ENCODE measurements around the gene EPHB1. TPM values are rescaled to one million over a fixed set of nuclear protein-coding genes. Genes with fewer than 3 reads are reported as not detected.

EPHB1 gene
- total RNA-seq, 4 donors from 2014 or later: 0.30 to 5.3 (median 2.6) TPM

DNA sequence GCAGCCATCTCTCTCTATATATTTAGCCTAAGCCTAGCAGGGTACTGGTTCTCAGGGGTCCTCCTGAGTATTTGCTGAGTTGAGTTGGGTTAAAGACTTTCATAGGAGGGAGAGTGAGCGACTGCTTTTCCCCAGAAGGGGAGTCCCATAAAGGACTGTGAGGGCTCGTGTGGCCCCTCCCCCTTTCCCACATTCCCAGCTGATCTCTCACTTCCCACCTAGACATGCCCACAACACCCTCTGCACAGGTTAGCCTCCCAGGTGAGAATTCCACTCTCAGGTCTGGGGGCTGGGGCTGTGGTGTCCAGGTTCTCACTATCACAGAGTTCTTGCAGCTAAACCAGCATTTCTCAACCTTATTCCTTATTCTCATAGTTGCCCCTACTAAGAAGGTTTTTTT, 15.8 kb downstream of the EPHB1 start:
- 65 to 81% methylated on average over 2 of the region's 2 CpGs for WGBS, 2 donors
- H3K36me3 ChIP-seq: no peaks in the 10 kb centered on the region
- H3K4me1 ChIP-seq: no peaks in the 10 kb centered on the region
- no peak overlapping the region for H3K27ac ChIP-seq
- no peaks in the 10 kb centered on the region for H3K9me3 ChIP-seq
- DNase-seq (ENCODE audit: low spot score in 2 of 2): no peak
- no peak overlapping the region for H3K4me3 ChIP-seq
- H3K27me3 ChIP-seq: no peaks in the 10 kb centered on the region
- TF ChIP-seq POLR2A (IDR thresholded peaks at IDR 0.05): no peak
- TF ChIP-seq EP300 (IDR thresholded peaks at IDR 0.05): no peak

DNA sequence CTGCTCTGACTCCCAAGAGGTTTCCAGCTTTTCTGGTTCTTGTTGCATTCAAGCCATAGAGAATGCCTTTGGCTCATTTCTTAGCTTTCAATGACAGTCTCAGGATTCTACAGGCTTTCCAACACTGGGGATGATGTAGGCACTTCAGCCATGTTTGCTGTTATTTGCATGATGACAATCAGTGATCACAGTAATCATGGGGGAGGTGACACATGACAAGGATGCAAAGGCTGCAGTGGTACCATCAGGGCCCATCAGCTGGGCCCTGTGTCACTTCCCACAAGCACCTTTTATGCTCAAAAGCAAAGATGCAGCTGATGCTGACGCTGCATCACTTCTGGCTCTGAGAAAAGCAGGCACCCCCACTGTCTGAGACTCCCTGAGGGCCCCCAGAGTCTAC, 18.6 kb downstream of the EPHB1 start:
- H3K4me1 ChIP-seq: no peaks in the 10 kb centered on the region
- no peak overlapping the region for H3K27ac ChIP-seq
- no peaks in the 10 kb centered on the region for H3K9me3 ChIP-seq
- DNase-seq (ENCODE audit: low spot score in 2 of 2): no peak
- 40 to 83% methylated on average over 1 of the region's 1 CpG for WGBS, 2 donors
- no peaks in the 10 kb centered on the region for H3K36me3 ChIP-seq
- H3K4me3 ChIP-seq: no peak overlapping the region
- TF ChIP-seq POLR2A (IDR thresholded peaks at IDR 0.05) (no peak), EP300 (IDR thresholded peaks at IDR 0.05) (no peak)
- TF ChIP-seq, protein P1, sequence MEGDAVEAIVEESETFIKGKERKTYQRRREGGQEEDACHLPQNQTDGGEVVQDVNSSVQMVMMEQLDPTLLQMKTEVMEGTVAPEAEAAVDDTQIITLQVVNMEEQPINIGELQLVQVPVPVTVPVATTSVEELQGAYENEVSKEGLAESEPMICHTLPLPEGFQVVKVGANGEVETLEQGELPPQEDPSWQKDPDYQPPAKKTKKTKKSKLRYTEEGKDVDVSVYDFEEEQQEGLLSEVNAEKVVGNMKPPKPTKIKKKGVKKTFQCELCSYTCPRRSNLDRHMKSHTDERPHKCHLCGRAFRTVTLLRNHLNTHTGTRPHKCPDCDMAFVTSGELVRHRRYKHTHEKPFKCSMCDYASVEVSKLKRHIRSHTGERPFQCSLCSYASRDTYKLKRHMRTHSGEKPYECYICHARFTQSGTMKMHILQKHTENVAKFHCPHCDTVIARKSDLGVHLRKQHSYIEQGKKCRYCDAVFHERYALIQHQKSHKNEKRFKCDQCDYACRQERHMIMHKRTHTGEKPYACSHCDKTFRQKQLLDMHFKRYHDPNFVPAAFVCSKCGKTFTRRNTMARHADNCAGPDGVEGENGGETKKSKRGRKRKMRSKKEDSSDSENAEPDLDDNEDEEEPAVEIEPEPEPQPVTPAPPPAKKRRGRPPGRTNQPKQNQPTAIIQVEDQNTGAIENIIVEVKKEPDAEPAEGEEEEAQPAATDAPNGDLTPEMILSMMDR (IDR thresholded peaks at IDR 0.05): no peak
- no peaks in the 10 kb centered on the region for H3K27me3 ChIP-seq

DNA sequence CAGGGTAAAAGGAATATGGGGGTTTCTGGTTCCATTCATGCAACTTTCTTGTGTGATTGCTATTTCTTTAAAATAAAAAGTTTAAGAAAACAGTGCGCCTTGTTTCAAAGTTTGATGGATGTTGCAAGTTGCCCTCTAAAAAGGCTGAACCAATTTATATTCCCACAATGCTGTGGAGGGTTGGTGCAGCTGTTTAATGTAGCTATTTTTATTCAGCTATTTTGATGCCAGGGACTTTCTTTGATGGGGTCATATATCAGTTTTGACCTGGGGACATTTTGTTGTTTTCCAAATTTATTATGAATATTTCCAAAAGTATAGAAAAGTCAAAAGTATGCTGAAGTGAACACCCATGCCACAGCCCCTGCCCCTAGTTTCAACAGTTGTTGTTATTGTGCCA, 20.5 kb downstream of the EPHB1 start:
- H3K4me1 ChIP-seq: no peaks in the 10 kb centered on the region
- no peak overlapping the region for H3K4me3 ChIP-seq
- WGBS, 2 donors: 89 to 91% methylated on average over 1 of the region's 1 CpG
- DNase-seq (ENCODE audit: low spot score in 2 of 2): no peak
- H3K36me3 ChIP-seq: no peaks in the 10 kb centered on the region
- H3K9me3 ChIP-seq: no peaks in the 10 kb centered on the region
- no peaks in the 10 kb centered on the region for H3K27me3 ChIP-seq
- H3K27ac ChIP-seq: no peak overlapping the region
- TF ChIP-seq, protein P1 (IDR thresholded peaks at IDR 0.05): no peak
- TF ChIP-seq POLR2A (IDR thresholded peaks at IDR 0.05) (no peak), EP300 (IDR thresholded peaks at IDR 0.05) (no peak)

GRCh38 chr3:134816623-134817022, 21.6 kb downstream of the EPHB1 start:
- no peaks in the 10 kb centered on the region for H3K9me3 ChIP-seq
- 85% methylated on average over 4 to 7 of the region's 7 CpGs for WGBS, 2 donors
- no peaks in the 10 kb centered on the region for H3K36me3 ChIP-seq
- no peak overlapping the region for H3K4me3 ChIP-seq
- TF ChIP-seq, protein P1 (IDR thresholded peaks at IDR 0.05): no peak
- TF ChIP-seq POLR2A (IDR thresholded peaks at IDR 0.05) (no peak), EP300 (IDR thresholded peaks at IDR 0.05) (no peak)
- no peaks in the 10 kb centered on the region for H3K4me1 ChIP-seq
- no peaks in the 10 kb centered on the region for H3K27me3 ChIP-seq
- no peak overlapping the region for H3K27ac ChIP-seq
- no peak for DNase-seq (ENCODE audit: low spot score in 2 of 2)

- H3K27ac ChIP-seq: no peak overlapping the region
- H3K4me3 ChIP-seq: no peak overlapping the region
- H3K9me3 ChIP-seq: no peaks in the 10 kb centered on the region
- no peaks in the 10 kb centered on the region for H3K27me3 ChIP-seq
- H3K36me3 ChIP-seq: no peaks in the 10 kb centered on the region
- no peak for TF ChIP-seq POLR2A (IDR thresholded peaks at IDR 0.05)
- TF ChIP-seq, protein P1 (IDR thresholded peaks at IDR 0.05): no peak
- 79 to 80% methylated on average over 5 to 6 of the region's 6 CpGs for WGBS, 2 donors
- no peak for DNase-seq (ENCODE audit: low spot score in 2 of 2)
- H3K4me1 ChIP-seq: no peaks in the 10 kb centered on the region
Observed at GRCh38 chr3:134817297-134817696, 22.2 kb downstream of the EPHB1 start.

- Histone ChIP-seq H3K9me3 (no peaks in the 10 kb centered on the region), H3K27ac (no peak overlapping the region), H3K36me3 (no peaks in the 10 kb centered on the region), H3K4me3 (no peak overlapping the region), H3K4me1 (no peaks in the 10 kb centered on the region), H3K27me3 (no peaks in the 10 kb centered on the region)
- TF ChIP-seq, protein P1 (IDR thresholded peaks at IDR 0.05): no peak
- TF ChIP-seq EP300 (IDR thresholded peaks at IDR 0.05) (no peak), POLR2A (IDR thresholded peaks at IDR 0.05) (no peak)
- WGBS, 2 donors: 78 to 94% methylated on average over 1 of the region's 1 CpG
- DNase-seq (ENCODE audit: low spot score in 2 of 2): no peak
Observed at GRCh38 chr3:134820994-134821393, 25.9 kb downstream of the EPHB1 start.
